PC-9 (cell line): Measurements from ENCODE around the gene TIMM8A. TPM values are rescaled to one million over a fixed set of nuclear protein-coding genes. Genes with fewer than 3 reads are reported as not detected.

Experiments used
- BruUV-seq: library from RNA; stranded (reverse); fragments of 400-500 nt; replicated peaks from 2 replicates; lab custom pipeline; 2021; lab: Mats Ljungman, UMichigan
- CTCF ChIA-PET: fragments of 300-600 bp; sonication (Branson Sonifier 250); formaldehyde crosslinking; loops from one replicate; lab custom pipeline; 2022; ENCODE audit warnings: antibody characterized with exemption; lab: Charles Lee
- POLR2A ChIA-PET: fragments of 300-600 bp; sonication (Branson Sonifier 250); formaldehyde crosslinking; loops from one replicate; lab custom pipeline; 2022; ENCODE audit warnings: antibody characterized with exemption; ENCODE audit not compliant: unreplicated experiment; lab: Charles Lee
- DNase-seq, 2 experiments: peaks; one replicate each; pipeline versions ENCODE4 v3.0.0 to v3.0.0-alpha.2; 2015 to 2022; ENCODE audit warnings: mixed read lengths in 1 of 2
- H2AFZ ChIP-seq: fragments of 200-600 bp; sonication (generic); 2 replicates; pipeline ENCODE4 v1.8.1; 2017; ENCODE audit warnings: antibody characterized with exemption
- H3F3A ChIP-seq: fragments of 200-600 bp; sonication (generic); 2 replicates; pipeline ENCODE4 v1.8.1; 2017; ENCODE audit warnings: antibody characterized with exemption, mild to moderate bottlenecking, low read depth; ENCODE audit not compliant: insufficient read depth
- H3K27ac ChIP-seq: fragments of 200-600 bp; sonication (generic); 2 replicates; pipeline ENCODE4 v1.6.1; 2016; ENCODE audit warnings: mixed run types
- H3K27me3 ChIP-seq: fragments of 200-600 bp; sonication (generic); 2 replicates; pipeline ENCODE4 v1.6.1; 2016; ENCODE audit warnings: low read depth, mixed run types; ENCODE audit not compliant: insufficient read depth
- H3K36me3 ChIP-seq: fragments of 200-600 bp; sonication (generic); 2 replicates; pipeline ENCODE4 v1.6.1; 2016; ENCODE audit warnings: low read depth, mixed run types
- H3K4me1 ChIP-seq: fragments of 200-600 bp; sonication (generic); replicated peaks from 2 replicates; pipeline ENCODE4 v1.6.1; 2016; ENCODE audit warnings: mixed run types; ENCODE audit not compliant: insufficient read depth
- H3K4me2 ChIP-seq: fragments of 200-600 bp; sonication (generic); 2 replicates; pipeline ENCODE4 v1.6.1; 2017; ENCODE audit warnings: mixed run types
- H3K4me3 ChIP-seq: fragments of 200-600 bp; sonication (generic); 2 replicates; pipeline ENCODE4 v1.6.1; 2016; ENCODE audit warnings: mixed run types
- H3K79me2 ChIP-seq: fragments of 200-600 bp; sonication (generic); 2 replicates; pipeline ENCODE4 v1.6.1; 2017; ENCODE audit warnings: low read depth, mixed run types
- H3K9me2 ChIP-seq: fragments of 200-600 bp; sonication (generic); 2 replicates; pipeline ENCODE4 v1.8.1; 2017; ENCODE audit warnings: mild to moderate bottlenecking; ENCODE audit not compliant: insufficient read depth
- H3K9me3 ChIP-seq: fragments of 200-600 bp; sonication (generic); 2 replicates; pipeline ENCODE4 v1.8.1; 2016; ENCODE audit warnings: low read depth; ENCODE audit not compliant: insufficient read depth
- H4K20me1 ChIP-seq: fragments of 200-600 bp; sonication (generic); 2 replicates; pipeline ENCODE4 v1.8.1; 2017; ENCODE audit not compliant: insufficient read depth
- EZH2 ChIP-seq: fragments of 200-600 bp; sonication (generic); IDR thresholded peaks from 2 replicates; pipeline ENCODE4 v1.8.0; 2017; ENCODE audit warnings: antibody characterized with exemption, low read depth
- intact Hi-C: fragments of 100-400 bp; cut with micrococcal nuclease; formaldehyde crosslinking; loops from one replicate; pipeline ENCODE4 v1.10.0; 2022; ENCODE audit not compliant: unreplicated experiment
- total RNA-seq: library from RNA; stranded (reverse); gene quantifications from 2 replicates; pipeline ENCODE4 v1.2.3, GENCODE V29; 2021
- TF ChIP-seq, protein P1 (sequence below): fragments of 200-600 bp; sonication (generic); conservative IDR thresholded peaks from 2 replicates; pipeline ENCODE4 v1.6.1; 2017; ENCODE audit warnings: mixed run types, antibody characterized with exemption, mild to moderate bottlenecking, moderate library complexity

TIMM8A gene
- total RNA-seq, 1 experiment from 2014 or later: 17.6 TPM

- Histone ChIP-seq H3K27me3 (no peaks in the 10 kb centered on the region), H3K4me2 (no peak within 1 kb of the TSS), H3K4me3 (no peak within 1 kb of the TSS), H4K20me1 (no peaks in the 10 kb centered on the region), H3K27ac (no peak within 1 kb of the TSS), H3K9me3 (no peaks in the 10 kb centered on the region), H3F3A (no peaks in the 10 kb centered on the region), H3K9me2 (no peaks in the 10 kb centered on the region), H3K4me1 (peaks cover 4% of the 10 kb centered on the region), H3K79me2 (peaks cover 1% of the 10 kb centered on the region), H2AFZ (no peak within 1 kb of the TSS), H3K36me3 (no peaks in the 10 kb centered on the region)
- CTCF ChIA-PET: no interaction called here
- intact Hi-C loops: no loop called here
- POLR2A ChIA-PET: no interaction called here
- TF ChIP-seq, protein P1, sequence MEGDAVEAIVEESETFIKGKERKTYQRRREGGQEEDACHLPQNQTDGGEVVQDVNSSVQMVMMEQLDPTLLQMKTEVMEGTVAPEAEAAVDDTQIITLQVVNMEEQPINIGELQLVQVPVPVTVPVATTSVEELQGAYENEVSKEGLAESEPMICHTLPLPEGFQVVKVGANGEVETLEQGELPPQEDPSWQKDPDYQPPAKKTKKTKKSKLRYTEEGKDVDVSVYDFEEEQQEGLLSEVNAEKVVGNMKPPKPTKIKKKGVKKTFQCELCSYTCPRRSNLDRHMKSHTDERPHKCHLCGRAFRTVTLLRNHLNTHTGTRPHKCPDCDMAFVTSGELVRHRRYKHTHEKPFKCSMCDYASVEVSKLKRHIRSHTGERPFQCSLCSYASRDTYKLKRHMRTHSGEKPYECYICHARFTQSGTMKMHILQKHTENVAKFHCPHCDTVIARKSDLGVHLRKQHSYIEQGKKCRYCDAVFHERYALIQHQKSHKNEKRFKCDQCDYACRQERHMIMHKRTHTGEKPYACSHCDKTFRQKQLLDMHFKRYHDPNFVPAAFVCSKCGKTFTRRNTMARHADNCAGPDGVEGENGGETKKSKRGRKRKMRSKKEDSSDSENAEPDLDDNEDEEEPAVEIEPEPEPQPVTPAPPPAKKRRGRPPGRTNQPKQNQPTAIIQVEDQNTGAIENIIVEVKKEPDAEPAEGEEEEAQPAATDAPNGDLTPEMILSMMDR: no peak
- TF ChIP-seq EZH2: no peak
- DNase-seq: no peak
- no TSS peak for BruUV-seq
Observed at GRCh38 chrX:101385795-101386541, 37.4 kb upstream of the TIMM8A start, which contains the start of gene BTK. BTK (minus strand) TSS chrX:101386191; CDS start chrX:101375284, 10,907 bp downstream.

DNA sequence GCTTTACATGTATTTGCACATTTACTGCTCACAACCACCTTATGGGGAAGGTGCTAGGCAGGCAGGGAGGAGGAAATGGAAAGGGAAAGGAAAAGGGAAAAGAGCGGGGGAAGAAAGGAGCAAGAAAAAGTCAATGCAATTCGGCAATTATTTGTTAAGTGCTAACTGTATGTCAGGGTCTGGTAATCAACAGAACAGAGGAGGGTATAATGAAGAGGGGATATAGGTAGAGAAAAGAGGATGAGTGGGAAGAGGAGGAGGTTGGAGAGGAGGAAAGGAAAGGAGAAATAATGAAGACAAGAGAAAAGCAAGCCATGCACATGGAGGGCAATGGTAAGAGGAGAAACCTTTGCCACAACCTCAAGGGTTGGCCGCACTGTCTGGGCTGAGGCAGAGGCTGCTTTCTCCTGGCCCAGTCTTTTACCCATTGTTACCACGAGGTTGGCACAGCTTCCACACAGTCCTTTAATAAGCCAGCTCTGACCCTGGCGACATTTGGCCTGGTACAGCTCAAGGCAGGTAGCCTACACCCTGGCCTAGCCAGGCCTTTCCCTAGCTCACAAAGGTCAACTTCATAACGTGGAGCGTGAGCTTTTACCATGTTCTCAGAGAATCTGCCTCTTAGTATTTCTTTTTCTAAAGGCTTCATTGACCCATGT lies 36.6 kb upstream of the TIMM8A start:
- no peak for DNase-seq
- TF ChIP-seq, protein P1: no peak
- no peak for TF ChIP-seq EZH2
- intact Hi-C loops: no loop called here
- Histone ChIP-seq H4K20me1 (no peaks in the 10 kb centered on the region), H3K27me3 (no peaks in the 10 kb centered on the region), H3K27ac (no peak overlapping the region), H3F3A (no peaks in the 10 kb centered on the region), H3K79me2 (no peaks in the 10 kb centered on the region), H3K4me3 (no peak overlapping the region), H3K36me3 (no peaks in the 10 kb centered on the region), H3K4me1 (peaks cover under 1% of the 10 kb centered on the region; the same call in 1 of the 2 replicates), H3K9me2 (no peaks in the 10 kb centered on the region), H2AFZ (no peak overlapping the region), H3K4me2 (no peak overlapping the region), H3K9me3 (no peaks in the 10 kb centered on the region)
- CTCF ChIA-PET: no interaction called here
- no TSS peak for BruUV-seq
- POLR2A ChIA-PET: no interaction called here

- Histone ChIP-seq H3K79me2 (no peaks in the 10 kb centered on the region), H3K27ac (no peak overlapping the region), H4K20me1 (no peaks in the 10 kb centered on the region), H2AFZ (no peak overlapping the region), H3K9me2 (no peaks in the 10 kb centered on the region), H3F3A (no peaks in the 10 kb centered on the region), H3K4me2 (no peak overlapping the region), H3K4me1 (no peaks in the 10 kb centered on the region), H3K27me3 (no peaks in the 10 kb centered on the region), H3K4me3 (no peak overlapping the region), H3K36me3 (no peaks in the 10 kb centered on the region), H3K9me3 (no peaks in the 10 kb centered on the region)
- intact Hi-C loops: no loop called here
- no peak for TF ChIP-seq EZH2
- TF ChIP-seq, protein P1: no peak
- no TSS peak for BruUV-seq
- ChIA-PET CTCF (no interaction called here), POLR2A (no interaction called here)
- no peak for DNase-seq
Observed at GRCh38 chrX:101383679-101384205, 35.2 kb upstream of the TIMM8A start.
